Left ventricle myocardium inferior (tissue), 1 donor: ENCODE measurements around the gene KCNA1. TPM values are rescaled to one million over a fixed set of nuclear protein-coding genes. Genes with fewer than 3 reads are reported as not detected.

Experiments
- DNase-seq: peaks from one replicate; pipeline ENCODE4 v3.0.0-alpha.2; 2020
- H3K27ac ChIP-seq: fragments of 200-600 bp; replicated peaks from 2 replicates; pipeline ENCODE4 v1.8.0; 2021
- H3K27me3 ChIP-seq: fragments of 200-600 bp; 2 replicates; pipeline ENCODE4 v1.8.0; 2021; ENCODE audit warnings: low read depth
- H3K36me3 ChIP-seq: fragments of 200-600 bp; 2 replicates; pipeline ENCODE4 v1.8.0; 2021
- H3K4me1 ChIP-seq: fragments of 200-600 bp; 2 replicates; pipeline ENCODE4 v1.8.0; 2021
- H3K4me3 ChIP-seq: fragments of 200-600 bp; 2 replicates; pipeline ENCODE4 v1.8.0; 2021; ENCODE audit warnings: mild to moderate bottlenecking, moderate library complexity
- H3K9me3 ChIP-seq: fragments of 200-600 bp; replicated peaks from 2 replicates; pipeline ENCODE4 v1.8.0; 2021
- CTCF ChIP-seq: fragments of 200-600 bp; IDR thresholded peaks from 2 replicates; pipeline ENCODE4 v1.8.0; 2021; ENCODE audit warnings: antibody characterized with exemption, mild to moderate bottlenecking, borderline replicate concordance
- intact Hi-C: fragments of 100-400 bp; cut with micrococcal nuclease; formaldehyde crosslinking; loops from one replicate; pipeline ENCODE4 v1.11.0; 2022
- total RNA-seq: library from RNA; stranded (reverse); fragmentation: NEBNext Ultra II Directional; extraction: Animal tissue kit (Norgen Biotek cat#: 25700); gene quantifications from one replicate; pipeline ENCODE4 v1.2.1, GENCODE V29; 2021
- donor health status: DM: no; HTN: yes; CAD: no; lungs with severe emphysema.

The KCNA1 gene
- total RNA-seq, 1 donor from 2014 or later, result not detected

GRCh38 chr12:4881266-4882064 is 28.2 kb upstream of the KCNA1 start:
- intact Hi-C loops, result no loop called here
- H3K36me3 ChIP-seq, result no peaks in the 10 kb centered on the region
- TF ChIP-seq CTCF, result no peak
- peaks cover 3% of the 10 kb centered on the region for H3K4me1 ChIP-seq
- H3K4me3 ChIP-seq, result no peak overlapping the region
- DNase-seq, result no peak
- peaks cover 10% of the 10 kb centered on the region for H3K9me3 ChIP-seq
- peaks cover 67% of the 10 kb centered on the region for H3K27me3 ChIP-seq
- no peak overlapping the region for H3K27ac ChIP-seq

- no peak for DNase-seq
- H3K36me3 ChIP-seq, result no peaks in the 10 kb centered on the region
- peaks cover 84% of the 10 kb centered on the region for H3K27me3 ChIP-seq
- no peak overlapping the region for H3K27ac ChIP-seq
- no peaks in the 10 kb centered on the region for H3K9me3 ChIP-seq
- no peak overlapping the region for H3K4me3 ChIP-seq
- intact Hi-C loops, result no loop called here
- no peaks in the 10 kb centered on the region for H3K4me1 ChIP-seq
- TF ChIP-seq CTCF, result no peak
These were observed 17.8 kb upstream of the KCNA1 start for GRCh38 chr12:4891866-4892265.

GRCh38 chr12:4892418-4892817 is 17.3 kb upstream of the KCNA1 start:
- no peak for DNase-seq
- Histone ChIP-seq H3K27me3 (peaks cover 79% of the 10 kb centered on the region), H3K27ac (no peak overlapping the region), H3K4me1 (no peaks in the 10 kb centered on the region), H3K36me3 (no peaks in the 10 kb centered on the region), H3K4me3 (no peak overlapping the region), H3K9me3 (no peaks in the 10 kb centered on the region)
- intact Hi-C loops, result no loop called here
- TF ChIP-seq CTCF, result no peak

- no peak for TF ChIP-seq CTCF
- DNase-seq, result no peak
- H3K36me3 ChIP-seq, result no peaks in the 10 kb centered on the region
- H3K4me3 ChIP-seq, result no peak overlapping the region
- H3K27me3 ChIP-seq, result peaks cover 68% of the 10 kb centered on the region
- H3K4me1 ChIP-seq, result no peaks in the 10 kb centered on the region
- H3K27ac ChIP-seq, result no peak overlapping the region
- intact Hi-C loops, result no loop called here
- no peaks in the 10 kb centered on the region for H3K9me3 ChIP-seq
These were observed 15.7 kb upstream of the KCNA1 start for GRCh38 chr12:4894019-4894418.

GRCh38 chr12:4899364-4899763 is 10.3 kb upstream of the KCNA1 start:
- no peaks in the 10 kb centered on the region for H3K36me3 ChIP-seq
- intact Hi-C loops, result no loop called here
- H3K27me3 ChIP-seq, result peaks cover 56% of the 10 kb centered on the region
- H3K4me1 ChIP-seq, result no peaks in the 10 kb centered on the region
- no peak overlapping the region for H3K27ac ChIP-seq
- TF ChIP-seq CTCF, result no peak
- no peak overlapping the region for H3K4me3 ChIP-seq
- peaks cover 4% of the 10 kb centered on the region for H3K9me3 ChIP-seq
- DNase-seq, result no peak
